Prostate gland (tissue), 2 donors: ENCODE measurements around the gene UNC93A.

Experiments
- POLR2A ChIP-seq: fragments of 450-650 bp; IDR thresholded peaks from one replicate; pipeline ENCODE4 v1.6.1; 2016; ENCODE audit warnings: antibody characterized with exemption, mild to moderate bottlenecking
- POLR2AphosphoS5 ChIP-seq: sonication (generic); formaldehyde crosslinking; IDR thresholded peaks from one replicate; pipeline ENCODE4 v1.6.1; 2017; ENCODE audit warnings: antibody characterized with exemption
- TF ChIP-seq, protein P1 (sequence below), 4 experiments: fragments of 200-600 bp in 2 of 4; fragments of 450-650 bp in 2 of 4; sonication (generic) in 2 of 4; IDR thresholded peaks; 1 replicate in 3 of 4; 2 replicates in 1 of 4; pipeline ENCODE4 v1.5.1; 2016 to 2019; ENCODE audit warnings: antibody characterized with exemption in 4 of 4, mild to moderate bottlenecking in 2 of 4, moderate library complexity in 2 of 4

DNA sequence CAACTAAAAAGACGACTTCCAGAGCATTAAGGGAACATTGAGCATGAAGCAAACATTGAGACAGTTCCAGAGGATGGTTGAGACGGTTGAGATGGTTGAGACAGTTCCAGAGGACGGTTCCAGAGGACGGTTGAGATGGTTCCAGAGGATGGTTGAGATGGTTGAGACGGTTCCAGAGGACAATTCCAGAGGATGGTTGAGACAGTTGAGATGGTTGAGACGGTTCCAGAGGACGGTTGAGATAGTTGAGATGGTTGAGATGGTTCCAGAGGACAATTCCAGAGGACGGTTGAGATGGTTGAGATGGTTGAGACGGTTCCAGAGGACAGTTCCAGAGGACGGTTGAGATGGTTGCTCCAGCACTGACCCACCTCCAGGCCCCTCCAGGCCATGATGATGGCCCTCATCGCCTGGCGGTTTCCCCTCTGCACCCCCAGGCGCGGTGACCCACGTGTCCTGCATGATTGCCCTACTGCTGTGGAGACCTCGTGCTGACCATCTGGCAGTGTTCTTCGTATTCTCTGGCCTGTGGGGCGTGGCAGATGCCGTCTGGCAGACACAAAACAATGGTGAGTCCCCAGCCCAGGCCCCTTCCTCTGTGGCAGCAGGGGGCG, 16.3 kb downstream of the UNC93A start:
- TF ChIP-seq, protein P1, sequence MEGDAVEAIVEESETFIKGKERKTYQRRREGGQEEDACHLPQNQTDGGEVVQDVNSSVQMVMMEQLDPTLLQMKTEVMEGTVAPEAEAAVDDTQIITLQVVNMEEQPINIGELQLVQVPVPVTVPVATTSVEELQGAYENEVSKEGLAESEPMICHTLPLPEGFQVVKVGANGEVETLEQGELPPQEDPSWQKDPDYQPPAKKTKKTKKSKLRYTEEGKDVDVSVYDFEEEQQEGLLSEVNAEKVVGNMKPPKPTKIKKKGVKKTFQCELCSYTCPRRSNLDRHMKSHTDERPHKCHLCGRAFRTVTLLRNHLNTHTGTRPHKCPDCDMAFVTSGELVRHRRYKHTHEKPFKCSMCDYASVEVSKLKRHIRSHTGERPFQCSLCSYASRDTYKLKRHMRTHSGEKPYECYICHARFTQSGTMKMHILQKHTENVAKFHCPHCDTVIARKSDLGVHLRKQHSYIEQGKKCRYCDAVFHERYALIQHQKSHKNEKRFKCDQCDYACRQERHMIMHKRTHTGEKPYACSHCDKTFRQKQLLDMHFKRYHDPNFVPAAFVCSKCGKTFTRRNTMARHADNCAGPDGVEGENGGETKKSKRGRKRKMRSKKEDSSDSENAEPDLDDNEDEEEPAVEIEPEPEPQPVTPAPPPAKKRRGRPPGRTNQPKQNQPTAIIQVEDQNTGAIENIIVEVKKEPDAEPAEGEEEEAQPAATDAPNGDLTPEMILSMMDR (IDR thresholded peaks at IDR 0.05) = no peak
- TF ChIP-seq POLR2A (no peak), POLR2AphosphoS5 (no peak)
